ENCODE results near the gene PTPMT1.
A peak's percentile ranks its signal among the peaks of the same experiment; 100 is the strongest.
"Not testable (repeated sequence)": the region's sequence is repeated elsewhere in the genome, so short reads cannot be mapped to it uniquely, and the experiment has no call there.

PTPMT1 gene

GRCh38 chr11:47565340-47566148 lies at the start of gene PTPMT1:
Gene PTPMT1, plus strand, starts transcription at chr11:47565599. Its CDS starts 24 bp downstream, at chr11:47565623.
- DNase-seq = peak; percentile 48

GRCh38 chr11:47516155-47516554 lies 49.2 kb upstream of the PTPMT1 start:
- no peak for DNase-seq

GRCh38 chr11:47516984-47517853 lies 48.2 kb upstream of the PTPMT1 start:
- DNase-seq = no peak

GRCh38 chr11:47518212-47518964 lies 47.0 kb upstream of the PTPMT1 start:
- DNase-seq = no peak

- no peak for DNase-seq
Measured at GRCh38 chr11:47523490-47524225, 41.7 kb upstream of the PTPMT1 start.

- DNase-seq = no peak
Measured at GRCh38 chr11:47524291-47524874, 41.0 kb upstream of the PTPMT1 start.

GRCh38 chr11:47526032-47526431 lies 39.4 kb upstream of the PTPMT1 start:
- DNase-seq = not testable (repeated sequence)

- DNase-seq = no peak
Measured at GRCh38 chr11:47527186-47527585, 38.2 kb upstream of the PTPMT1 start.

- DNase-seq = no peak
Measured at GRCh38 chr11:47529951-47530350, 35.4 kb upstream of the PTPMT1 start.

- DNase-seq = not testable (repeated sequence)
Measured at GRCh38 chr11:47530721-47531120, 34.7 kb upstream of the PTPMT1 start.

- no peak for DNase-seq
Measured at GRCh38 chr11:47531666-47532065, 33.7 kb upstream of the PTPMT1 start.

- no peak for DNase-seq
Measured at GRCh38 chr11:47532597-47533213, 32.7 kb upstream of the PTPMT1 start.

- no peak for DNase-seq
Measured at GRCh38 chr11:47533690-47534151, 31.7 kb upstream of the PTPMT1 start.

- no peak for DNase-seq
Measured at GRCh38 chr11:47534704-47535251, 30.6 kb upstream of the PTPMT1 start.

- no peak for DNase-seq
Measured at GRCh38 chr11:47536915-47537314, 28.5 kb upstream of the PTPMT1 start.

- DNase-seq = no peak
Measured at GRCh38 chr11:47538741-47539565, 26.4 kb upstream of the PTPMT1 start.

GRCh38 chr11:47539681-47540039 lies 25.7 kb upstream of the PTPMT1 start:
- no peak for DNase-seq

GRCh38 chr11:47541070-47541469 lies 24.3 kb upstream of the PTPMT1 start:
- DNase-seq = no peak

GRCh38 chr11:47545298-47545697 lies 20.1 kb upstream of the PTPMT1 start:
- DNase-seq = no peak

- not testable (repeated sequence) for DNase-seq
Measured at GRCh38 chr11:47546274-47546673, 19.1 kb upstream of the PTPMT1 start.
